ENCODE measurements around the gene NBEA.
"Not testable (repeated sequence)": the region's sequence is repeated elsewhere in the genome, so short reads cannot be mapped to it uniquely, and the experiment has no call there.

The NBEA gene, protein sequence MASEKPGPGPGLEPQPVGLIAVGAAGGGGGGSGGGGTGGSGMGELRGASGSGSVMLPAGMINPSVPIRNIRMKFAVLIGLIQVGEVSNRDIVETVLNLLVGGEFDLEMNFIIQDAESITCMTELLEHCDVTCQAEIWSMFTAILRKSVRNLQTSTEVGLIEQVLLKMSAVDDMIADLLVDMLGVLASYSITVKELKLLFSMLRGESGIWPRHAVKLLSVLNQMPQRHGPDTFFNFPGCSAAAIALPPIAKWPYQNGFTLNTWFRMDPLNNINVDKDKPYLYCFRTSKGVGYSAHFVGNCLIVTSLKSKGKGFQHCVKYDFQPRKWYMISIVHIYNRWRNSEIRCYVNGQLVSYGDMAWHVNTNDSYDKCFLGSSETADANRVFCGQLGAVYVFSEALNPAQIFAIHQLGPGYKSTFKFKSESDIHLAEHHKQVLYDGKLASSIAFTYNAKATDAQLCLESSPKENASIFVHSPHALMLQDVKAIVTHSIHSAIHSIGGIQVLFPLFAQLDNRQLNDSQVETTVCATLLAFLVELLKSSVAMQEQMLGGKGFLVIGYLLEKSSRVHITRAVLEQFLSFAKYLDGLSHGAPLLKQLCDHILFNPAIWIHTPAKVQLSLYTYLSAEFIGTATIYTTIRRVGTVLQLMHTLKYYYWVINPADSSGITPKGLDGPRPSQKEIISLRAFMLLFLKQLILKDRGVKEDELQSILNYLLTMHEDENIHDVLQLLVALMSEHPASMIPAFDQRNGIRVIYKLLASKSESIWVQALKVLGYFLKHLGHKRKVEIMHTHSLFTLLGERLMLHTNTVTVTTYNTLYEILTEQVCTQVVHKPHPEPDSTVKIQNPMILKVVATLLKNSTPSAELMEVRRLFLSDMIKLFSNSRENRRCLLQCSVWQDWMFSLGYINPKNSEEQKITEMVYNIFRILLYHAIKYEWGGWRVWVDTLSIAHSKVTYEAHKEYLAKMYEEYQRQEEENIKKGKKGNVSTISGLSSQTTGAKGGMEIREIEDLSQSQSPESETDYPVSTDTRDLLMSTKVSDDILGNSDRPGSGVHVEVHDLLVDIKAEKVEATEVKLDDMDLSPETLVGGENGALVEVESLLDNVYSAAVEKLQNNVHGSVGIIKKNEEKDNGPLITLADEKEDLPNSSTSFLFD (N-terminal part only)

DNA sequence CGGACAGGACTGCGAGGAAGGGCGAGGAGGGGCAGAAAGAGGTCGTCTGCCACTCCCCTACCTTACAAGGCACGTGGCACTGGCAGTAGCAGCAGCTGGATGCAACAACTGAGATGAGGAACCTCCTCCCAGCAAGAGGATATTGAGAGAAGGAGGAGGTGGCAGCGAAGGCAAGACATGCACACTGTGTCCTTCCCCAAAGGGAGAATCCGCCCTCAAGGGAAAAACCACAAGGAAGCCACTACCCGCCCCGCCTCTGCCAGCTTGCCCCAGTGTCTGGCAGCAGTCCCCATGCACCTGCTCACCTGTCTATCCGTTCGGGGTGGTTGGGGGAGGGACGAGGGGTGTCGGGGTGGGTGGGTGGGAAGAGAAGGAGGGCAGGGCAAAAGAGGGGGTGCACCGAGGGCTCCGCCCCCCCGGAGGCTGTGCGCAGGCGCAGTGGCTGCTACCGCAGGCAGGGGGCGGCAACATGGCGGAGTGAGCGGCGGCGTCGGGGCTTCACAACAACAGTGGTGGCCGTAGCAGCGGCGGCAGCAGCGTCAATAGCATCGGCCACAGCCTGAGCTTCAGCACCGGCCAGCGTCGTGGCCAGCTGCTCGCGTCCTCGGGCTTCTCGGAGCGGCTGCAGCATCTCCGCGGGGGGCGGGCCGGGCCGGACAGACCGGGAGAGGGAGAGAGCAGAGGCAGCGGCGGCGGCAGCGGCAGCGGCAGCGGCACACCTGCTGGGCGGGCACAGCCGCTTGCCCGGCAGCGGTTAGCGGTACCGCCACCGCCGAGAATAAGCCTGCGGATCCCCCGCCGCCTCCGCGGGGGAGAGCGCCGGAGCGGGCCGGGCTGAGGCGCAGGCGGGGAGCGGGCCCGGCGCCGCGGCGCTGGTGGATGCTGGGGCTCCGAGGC, at the start of gene NBEA:
Gene NBEA, plus strand, starts transcription at position 436 of the 897 bp plus-strand sequence. CDS start 551 bp downstream, outside the sequence.
- peak; percentile 57 to 58 for DNase-seq (ENCODE audit: extremely low read depth in 1 of 2, low read depth in 1 of 2)

DNA sequence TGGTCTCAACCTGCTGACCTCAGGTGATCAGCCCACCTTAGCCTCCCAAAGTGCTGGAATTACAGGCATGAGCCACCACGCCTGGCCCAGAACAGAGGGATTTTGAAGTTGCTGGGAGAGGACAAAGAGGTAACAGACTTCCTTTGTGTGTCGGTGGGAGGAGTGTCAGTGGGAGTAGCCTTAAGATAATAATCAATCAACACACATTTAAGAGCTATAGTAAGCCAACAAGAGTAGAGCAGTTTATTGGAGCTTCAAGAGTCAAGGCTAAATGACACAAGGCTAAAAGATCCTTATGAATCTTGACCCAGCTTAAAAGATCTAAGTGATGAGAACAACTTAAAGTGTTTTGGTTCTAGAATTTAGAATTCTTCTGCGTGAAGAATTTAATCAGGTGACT, 47.3 kb upstream of the NBEA start:
- DNase-seq (ENCODE audit: extremely low read depth in 1 of 2, low read depth in 1 of 2): no peak

DNA sequence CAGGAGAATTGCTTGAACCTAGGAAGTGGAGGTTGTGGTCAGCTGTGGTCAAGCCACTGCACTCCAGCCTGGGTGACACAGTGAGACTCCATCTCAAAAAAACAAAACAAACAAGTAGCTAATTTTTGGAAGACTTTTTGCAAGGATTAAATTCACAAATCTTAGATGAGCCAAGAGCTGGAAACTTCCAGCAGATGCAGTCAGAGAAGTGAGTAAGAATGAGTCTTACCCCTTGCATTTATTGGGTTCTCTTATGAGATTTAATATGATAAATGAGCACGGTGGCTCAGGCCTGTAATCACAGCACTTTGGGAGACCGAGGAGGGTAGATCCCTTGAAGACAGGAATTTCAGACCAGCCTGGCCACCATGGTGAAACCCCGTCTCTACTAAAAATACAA, 44.9 kb upstream of the NBEA start:
- no peak for DNase-seq (ENCODE audit: extremely low read depth in 1 of 2, low read depth in 1 of 2)

DNA sequence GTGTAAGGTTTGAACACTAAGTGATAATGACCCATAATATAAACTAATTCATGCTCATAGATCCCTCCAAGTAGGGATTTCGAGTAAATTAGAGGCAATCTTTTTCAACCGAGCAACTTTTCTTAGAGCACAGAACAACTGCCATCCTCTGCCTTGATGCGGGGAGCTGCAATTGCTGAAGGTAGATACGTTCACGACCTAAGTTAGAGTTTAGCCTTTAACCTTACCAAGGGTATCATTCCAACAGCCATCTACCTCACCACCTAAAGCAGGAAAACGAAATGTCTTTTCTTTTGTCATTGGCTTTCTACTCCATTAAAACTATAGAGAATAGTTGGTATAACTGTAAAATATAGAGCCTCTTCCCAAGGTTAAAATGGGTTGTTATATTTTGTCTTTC, 42.2 kb upstream of the NBEA start:
- DNase-seq (ENCODE audit: extremely low read depth in 1 of 2, low read depth in 1 of 2): no peak

DNA sequence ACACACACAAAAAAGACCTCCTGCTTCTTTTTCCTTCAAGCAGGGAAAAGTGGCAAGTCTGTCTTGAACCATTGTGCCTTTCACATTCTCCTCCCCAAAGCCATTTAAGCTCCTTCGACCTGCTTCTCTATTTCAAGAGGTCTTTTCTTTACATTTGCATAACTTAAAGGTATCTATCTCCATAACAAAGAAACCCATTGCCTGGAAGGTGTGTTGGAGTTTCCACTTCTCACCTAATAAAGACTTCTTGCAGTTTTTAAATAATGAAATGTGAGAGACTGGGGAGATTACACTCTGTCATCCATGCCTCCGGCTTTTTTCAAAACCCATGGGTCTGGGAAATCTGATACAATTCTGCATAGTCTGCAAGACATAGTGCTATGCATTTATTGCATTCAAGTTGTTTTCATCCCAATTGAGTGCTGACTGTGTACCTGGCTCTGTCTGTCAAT, 41.8 kb upstream of the NBEA start:
- DNase-seq (ENCODE audit: extremely low read depth in 1 of 2, low read depth in 1 of 2): no peak

DNA sequence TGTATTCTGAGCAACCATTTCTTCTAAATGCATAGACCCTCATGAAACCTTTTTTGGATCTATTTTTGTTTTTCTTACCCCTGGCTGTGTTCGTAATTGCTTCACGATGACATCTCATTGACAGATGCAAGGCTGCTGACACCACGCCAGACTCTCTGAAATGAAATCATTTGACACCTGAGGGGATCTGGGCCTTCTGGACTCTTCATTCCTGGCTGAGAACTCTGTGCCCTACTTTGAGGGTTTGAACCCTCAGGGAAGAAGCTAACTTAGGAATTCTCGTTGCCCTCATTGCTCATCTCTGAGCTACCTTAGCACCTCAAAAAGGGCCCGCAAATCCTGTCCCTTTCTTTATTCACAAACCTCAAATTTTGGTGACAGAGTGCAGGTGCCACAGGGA, 40.5 kb upstream of the NBEA start:
- DNase-seq (ENCODE audit: extremely low read depth in 1 of 2, low read depth in 1 of 2): no peak

DNA sequence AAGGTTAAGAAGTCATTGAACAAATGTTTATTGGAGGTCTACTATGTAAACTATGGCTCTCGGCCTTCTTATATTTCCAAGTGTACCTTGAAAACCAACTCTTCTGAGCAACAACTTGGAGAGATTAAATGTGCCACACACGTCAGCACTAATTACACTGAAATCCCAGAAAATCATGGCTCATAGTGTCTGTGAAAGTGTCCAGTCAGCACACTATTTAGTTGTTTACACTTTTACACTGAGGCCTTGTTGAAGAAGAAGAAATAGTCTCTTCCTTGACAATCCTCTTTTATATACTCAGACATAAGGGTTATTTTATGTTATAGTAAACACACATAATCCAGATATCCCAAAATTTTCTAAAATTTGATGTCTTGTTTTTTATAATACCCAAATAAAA, 30.9 kb upstream of the NBEA start:
- no peak for DNase-seq (ENCODE audit: extremely low read depth in 1 of 2, low read depth in 1 of 2)

DNA sequence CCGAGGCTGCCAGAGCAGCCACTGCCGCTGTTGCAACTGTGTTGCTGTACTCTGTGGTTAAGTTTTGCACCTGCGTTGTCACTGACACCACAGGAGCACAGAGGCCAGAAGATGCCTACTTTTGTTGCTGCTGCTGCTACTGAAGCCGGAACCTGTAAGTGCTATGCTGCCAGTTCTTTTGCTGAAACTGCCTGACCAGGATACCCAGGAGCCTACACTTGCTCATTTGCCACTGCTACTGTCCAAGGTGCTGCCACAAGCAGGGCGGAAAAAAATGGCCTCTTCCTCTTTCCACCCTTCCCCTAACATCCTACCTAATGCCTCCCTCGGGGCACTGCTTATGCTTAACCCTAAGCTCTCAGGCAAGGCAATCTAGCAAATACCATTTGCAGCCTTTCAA, 29.0 kb upstream of the NBEA start:
- no peak for DNase-seq (ENCODE audit: extremely low read depth in 1 of 2, low read depth in 1 of 2)

DNA sequence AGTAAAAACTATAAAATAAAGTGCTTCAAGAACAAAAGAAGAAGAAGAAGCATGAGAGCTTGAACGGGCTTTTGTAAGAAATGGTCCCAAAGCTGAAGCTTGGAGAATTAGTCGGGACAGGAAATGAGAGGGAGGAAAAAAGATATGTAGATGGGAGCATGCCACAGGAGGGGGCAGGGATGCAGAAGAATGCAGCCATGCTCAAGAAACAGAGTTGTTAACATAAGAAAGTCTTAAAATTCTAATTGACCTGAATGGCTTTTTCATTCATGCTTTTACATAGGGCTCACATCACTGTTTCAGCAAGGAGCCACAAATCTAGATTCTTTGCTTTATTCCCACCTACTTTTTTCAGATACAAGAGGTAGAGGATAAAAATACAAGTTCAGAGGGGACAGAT, 27.7 kb upstream of the NBEA start:
- no peak for DNase-seq (ENCODE audit: extremely low read depth in 1 of 2, low read depth in 1 of 2)

DNA sequence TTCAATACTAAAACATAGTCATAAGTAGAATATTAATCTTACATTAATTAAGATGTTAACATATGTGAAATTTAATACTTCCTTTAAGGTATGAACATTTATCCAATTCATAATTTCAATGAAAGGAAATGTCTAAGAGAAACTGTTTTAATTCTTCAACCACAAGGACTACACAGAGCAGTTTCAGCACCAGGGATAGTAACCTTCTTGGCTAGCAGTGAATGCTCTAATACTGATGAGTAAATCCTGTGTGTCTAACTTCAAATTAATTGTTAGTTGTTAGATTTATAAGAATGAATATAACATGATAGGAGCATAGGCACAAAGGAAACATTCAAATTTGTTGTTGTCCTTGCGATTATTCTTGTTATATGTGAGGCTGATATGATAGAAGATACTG, 15.6 kb upstream of the NBEA start:
- DNase-seq (ENCODE audit: extremely low read depth in 1 of 2, low read depth in 1 of 2): no peak

DNA sequence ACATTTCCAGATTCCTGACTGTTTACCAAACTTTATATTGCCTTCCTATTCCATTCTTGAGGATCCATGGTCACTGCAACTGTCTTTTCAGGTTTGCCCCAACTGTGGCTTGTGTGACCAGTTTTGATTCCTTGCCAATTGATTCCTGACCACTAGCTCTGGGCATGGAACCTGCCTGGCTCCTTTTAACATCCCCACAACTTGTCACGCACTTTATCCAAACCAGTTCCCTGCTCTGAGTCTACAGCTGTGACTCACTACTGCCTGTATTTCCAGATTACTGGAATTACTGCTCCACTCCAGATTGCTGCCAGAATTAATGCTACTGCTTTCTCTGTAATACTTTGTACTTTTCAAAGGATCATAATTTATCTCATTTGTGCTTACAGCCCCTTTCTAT, 13.4 kb upstream of the NBEA start:
- not testable (repeated sequence) for DNase-seq (ENCODE audit: extremely low read depth in 1 of 2, low read depth in 1 of 2)

DNA sequence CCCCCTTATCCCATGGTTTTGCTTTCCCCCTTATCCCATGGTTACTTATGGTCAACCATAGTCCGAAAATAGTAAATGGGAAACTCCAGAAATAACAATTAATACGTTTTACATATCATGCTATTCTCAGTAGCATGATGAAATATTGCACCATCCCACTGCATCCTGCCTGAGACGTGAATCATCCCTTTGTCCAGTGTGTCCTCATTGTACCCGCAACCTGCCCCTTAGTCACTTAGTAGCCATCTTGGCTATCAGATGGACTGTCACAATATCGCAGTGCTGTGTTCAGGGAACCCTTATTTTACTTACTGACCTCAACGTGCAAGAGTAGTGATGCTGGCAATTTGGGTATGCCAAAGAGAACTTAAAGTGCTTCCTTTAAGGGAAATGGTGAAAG, 10.5 kb upstream of the NBEA start:
- DNase-seq (ENCODE audit: extremely low read depth in 1 of 2, low read depth in 1 of 2): no peak

DNA sequence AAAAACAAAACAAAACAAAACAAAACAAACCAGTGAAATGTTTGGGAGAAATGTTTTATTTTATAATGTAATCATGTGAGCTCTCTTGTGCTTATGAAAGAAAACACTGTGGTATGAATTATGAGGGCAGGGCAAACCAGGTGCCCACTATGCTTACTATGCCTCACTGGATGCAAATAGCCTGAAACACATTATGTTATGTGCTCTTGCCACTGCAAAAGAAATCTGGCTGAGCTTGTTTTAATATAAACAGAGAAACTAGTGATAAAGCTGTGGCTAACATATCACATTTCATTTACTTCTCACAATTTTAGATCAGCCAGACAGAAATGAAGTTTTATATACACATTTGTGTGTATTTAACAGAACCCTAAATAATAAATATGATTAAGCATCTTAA, 8.7 kb upstream of the NBEA start:
- DNase-seq (ENCODE audit: extremely low read depth in 1 of 2, low read depth in 1 of 2): no peak

DNA sequence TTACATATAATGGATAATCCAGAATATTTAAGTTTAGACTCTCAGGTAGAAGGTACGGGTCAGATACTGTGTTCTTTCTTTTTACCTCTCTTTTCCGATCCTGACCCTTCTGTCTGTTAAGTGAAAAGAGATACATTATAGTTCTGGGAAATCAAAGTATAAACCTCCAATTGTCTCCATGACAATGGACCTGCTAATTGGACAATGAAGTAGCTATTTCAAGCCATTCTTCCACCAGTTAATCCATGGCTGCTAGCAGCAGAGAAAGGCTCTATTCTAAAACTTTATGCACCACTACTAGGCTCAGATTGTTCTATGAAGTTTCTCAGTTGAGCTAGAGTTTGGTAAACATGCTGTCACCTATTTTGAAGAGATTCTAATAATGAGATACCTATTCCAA, 8.3 kb upstream of the NBEA start:
- DNase-seq (ENCODE audit: extremely low read depth in 1 of 2, low read depth in 1 of 2): no peak

DNA sequence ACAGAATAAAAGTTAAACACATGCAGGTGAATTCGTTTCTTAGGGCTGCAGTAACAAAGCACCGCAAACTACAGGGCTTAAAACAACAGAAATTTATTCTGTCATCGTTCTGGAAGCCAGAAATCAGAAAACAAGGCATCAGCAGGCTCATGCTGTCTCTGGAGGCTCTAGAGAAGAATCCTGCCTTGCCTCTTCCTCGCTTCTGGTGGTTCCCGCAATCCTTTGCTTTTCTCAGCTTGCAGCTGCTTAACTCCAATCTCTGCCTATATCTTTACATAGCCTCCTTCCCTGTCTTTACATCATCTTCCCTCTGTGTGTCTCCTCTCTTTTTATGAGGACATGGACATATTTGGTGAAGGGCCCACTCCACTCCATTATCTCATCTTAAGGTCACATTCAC, 6.2 kb upstream of the NBEA start:
- no peak for DNase-seq (ENCODE audit: extremely low read depth in 1 of 2, low read depth in 1 of 2)

DNA sequence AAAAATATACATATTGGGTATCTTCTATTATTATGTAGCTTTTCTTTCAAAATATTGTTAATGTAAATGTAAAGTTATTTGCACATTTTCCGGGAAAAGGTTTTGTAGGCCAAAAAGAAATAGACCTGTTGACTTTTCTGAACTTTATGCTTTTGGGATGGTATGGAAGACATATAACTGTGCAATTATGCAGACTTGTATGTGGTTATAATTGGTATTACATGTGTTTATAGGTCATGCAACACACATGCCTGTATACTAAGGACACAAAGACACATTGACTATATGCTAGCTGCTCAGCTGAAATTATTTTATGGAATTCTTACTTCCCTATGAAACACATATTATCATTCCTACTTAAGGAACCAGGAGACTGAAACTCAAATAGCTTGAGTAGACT, 2.3 kb upstream of the NBEA start:
- no peak for DNase-seq (ENCODE audit: extremely low read depth in 1 of 2, low read depth in 1 of 2)

DNA sequence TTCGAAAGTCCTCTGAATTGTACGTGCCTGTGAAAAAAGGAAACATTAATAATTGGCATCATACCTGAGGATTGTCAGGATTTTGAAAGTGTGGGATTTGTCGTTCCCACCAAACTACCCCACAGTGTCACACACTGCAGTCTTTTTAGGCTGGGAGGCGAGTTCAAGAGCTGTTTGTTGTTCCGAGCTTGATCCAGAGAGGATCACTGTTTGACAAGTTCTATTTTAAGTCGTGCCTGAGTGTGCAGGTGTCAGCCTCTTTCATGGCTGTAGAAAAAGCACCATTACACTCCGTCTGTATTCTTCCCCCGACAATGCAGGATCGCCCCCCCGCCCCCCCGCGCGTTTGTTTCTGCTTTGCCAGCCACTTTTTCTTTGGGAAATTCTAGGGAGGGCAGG, 635 bp upstream of the NBEA start:
- DNase-seq (ENCODE audit: extremely low read depth in 1 of 2, low read depth in 1 of 2): no peak

DNA sequence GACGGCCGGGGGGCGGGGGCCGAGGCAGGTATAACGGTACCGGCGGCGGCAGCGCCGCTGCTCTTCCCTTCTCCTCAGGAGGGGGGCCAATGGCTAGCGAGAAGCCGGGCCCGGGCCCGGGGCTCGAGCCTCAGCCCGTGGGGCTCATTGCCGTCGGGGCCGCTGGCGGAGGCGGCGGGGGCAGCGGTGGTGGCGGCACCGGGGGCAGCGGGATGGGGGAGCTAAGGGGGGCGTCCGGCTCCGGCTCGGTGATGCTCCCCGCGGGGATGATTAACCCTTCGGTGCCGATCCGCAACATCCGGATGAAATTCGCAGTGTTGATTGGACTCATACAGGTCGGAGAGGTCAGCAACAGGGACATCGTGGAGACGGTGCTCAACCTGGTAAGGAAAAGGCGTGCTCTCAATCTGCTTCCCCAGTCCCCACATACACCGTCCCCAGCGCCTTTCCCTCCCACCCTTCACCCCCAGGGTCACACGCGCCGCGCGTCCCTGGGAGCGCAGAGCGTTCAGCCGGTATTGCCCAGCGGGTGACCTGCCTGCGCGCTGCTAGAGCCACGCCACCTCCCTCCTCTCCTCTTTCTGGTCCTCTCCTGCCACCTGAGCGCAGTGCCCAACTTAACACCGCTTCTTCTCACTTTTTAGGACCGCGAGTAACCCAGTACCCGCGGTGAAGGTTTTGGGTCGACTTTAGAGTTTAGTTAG, 814 bp downstream of the NBEA start:
- DNase-seq (ENCODE audit: extremely low read depth in 1 of 2, low read depth in 1 of 2): no peak

DNA sequence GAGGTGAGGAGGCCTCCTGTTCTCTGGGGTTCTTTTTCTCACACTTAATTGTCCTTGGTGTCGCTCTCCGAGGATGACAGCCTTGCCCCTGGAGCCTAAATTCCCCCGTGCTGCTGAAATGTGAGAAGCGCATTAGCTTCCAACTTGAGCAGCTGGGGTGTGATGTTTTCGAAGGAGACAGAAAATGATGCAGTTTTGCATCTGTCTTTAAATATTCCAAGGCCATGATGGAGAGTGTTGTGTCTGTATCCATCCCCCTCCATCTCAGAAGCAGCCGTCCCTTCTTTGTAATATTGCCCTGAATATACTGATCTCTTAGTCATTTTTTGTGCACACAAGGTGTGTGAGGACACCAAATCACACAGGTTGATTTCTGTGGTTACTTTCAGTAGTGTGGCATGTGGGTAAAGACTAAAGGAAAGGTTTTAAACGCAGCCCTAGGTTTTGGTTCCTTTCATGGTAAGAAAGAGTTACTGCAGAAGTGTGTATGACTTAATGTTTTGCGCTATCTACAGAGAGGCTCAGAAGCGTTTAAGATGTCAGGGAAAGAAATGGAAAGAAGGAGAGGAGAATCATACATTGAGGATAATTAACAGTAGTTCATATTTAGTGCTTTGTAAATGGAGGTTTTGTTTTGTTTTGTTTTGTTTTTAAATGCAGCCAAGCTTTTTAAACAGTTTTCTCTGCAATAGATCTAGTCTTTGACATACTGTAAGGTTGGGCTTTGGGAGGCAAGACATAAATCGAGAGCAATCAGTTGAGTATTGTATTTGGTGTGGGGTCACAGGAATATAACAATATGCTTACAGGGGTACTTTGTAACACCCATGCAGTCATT, 1.6 kb downstream of the NBEA start:
- DNase-seq (ENCODE audit: extremely low read depth in 1 of 2, low read depth in 1 of 2): no peak
